Measurements from ENCODE around the gene FOSL1.

FOSL1 gene

GRCh38 chr11:65944767-65945166 lies 44.6 kb upstream of the FOSL1 start:
- H3K9me2 ChIP-seq (replicated peaks; ENCODE audit: insufficient read depth, low read length) = no peaks in the 10 kb centered on the region
- TF ChIP-seq CTCF (IDR thresholded peaks at IDR 0.05; ENCODE audit: insufficient read depth, low read length, poor library complexity, severe bottlenecking) = no peak
- TF ChIP-seq EZH2phosphoT487 (conservative IDR thresholded peaks at IDR 0.05; ENCODE audit: low read length) = no peak
- H3K4me2 ChIP-seq (ENCODE audit: low read depth, low read length, poor library complexity, severe bottlenecking) = no peak overlapping the region
- no peaks in the 10 kb centered on the region for H3K9me3 ChIP-seq (ENCODE audit: insufficient read depth, low read length)
- H3K36me3 ChIP-seq (ENCODE audit: low read length) = no peaks in the 10 kb centered on the region
- H3K79me2 ChIP-seq (ENCODE audit: insufficient read depth, low read length) = no peaks in the 10 kb centered on the region
- no peak overlapping the region for H3K9ac ChIP-seq (ENCODE audit: low read length)
- H3K27ac ChIP-seq (ENCODE audit: low read depth, low read length) = no peak overlapping the region
- H3F3A ChIP-seq (ENCODE audit: insufficient read depth) = no peaks in the 10 kb centered on the region
- no peak overlapping the region for H3K4me3 ChIP-seq (ENCODE audit: insufficient read depth, low read length, poor library complexity, severe bottlenecking)
- H2AFZ ChIP-seq (ENCODE audit: low read depth, low read length, severe bottlenecking) = no peak overlapping the region
- H4K20me1 ChIP-seq (ENCODE audit: low read depth, low read length) = no peaks in the 10 kb centered on the region
- no peaks in the 10 kb centered on the region for H3K27me3 ChIP-seq (ENCODE audit: low read length)

- Histone ChIP-seq H3K36me3 (ENCODE audit: low read length) (no peaks in the 10 kb centered on the region), H3F3A (ENCODE audit: insufficient read depth) (no peaks in the 10 kb centered on the region), H3K9ac (ENCODE audit: low read length) (no peak overlapping the region), H2AFZ (ENCODE audit: low read depth, low read length, severe bottlenecking) (no peak overlapping the region), H3K27ac (ENCODE audit: low read depth, low read length) (no peak overlapping the region), H3K9me2 (replicated peaks; ENCODE audit: insufficient read depth, low read length) (no peaks in the 10 kb centered on the region), H3K79me2 (ENCODE audit: insufficient read depth, low read length) (no peaks in the 10 kb centered on the region), H3K4me3 (ENCODE audit: insufficient read depth, low read length, poor library complexity, severe bottlenecking) (no peak overlapping the region), H3K9me3 (ENCODE audit: insufficient read depth, low read length) (no peaks in the 10 kb centered on the region), H3K27me3 (ENCODE audit: low read length) (no peaks in the 10 kb centered on the region), H4K20me1 (ENCODE audit: low read depth, low read length) (no peaks in the 10 kb centered on the region), H3K4me2 (ENCODE audit: low read depth, low read length, poor library complexity, severe bottlenecking) (no peak overlapping the region)
- TF ChIP-seq CTCF (IDR thresholded peaks at IDR 0.05; ENCODE audit: insufficient read depth, low read length, poor library complexity, severe bottlenecking) (no peak), EZH2phosphoT487 (conservative IDR thresholded peaks at IDR 0.05; ENCODE audit: low read length) (no peak)
These were observed 44.0 kb upstream of the FOSL1 start for GRCh38 chr11:65944191-65944590.

- no peak overlapping the region for H3K27ac ChIP-seq (ENCODE audit: low read depth, low read length)
- H3K79me2 ChIP-seq (ENCODE audit: insufficient read depth, low read length) = no peaks in the 10 kb centered on the region
- TF ChIP-seq CTCF (IDR thresholded peaks at IDR 0.05; ENCODE audit: insufficient read depth, low read length, poor library complexity, severe bottlenecking) = no peak
- no peak for TF ChIP-seq EZH2phosphoT487 (conservative IDR thresholded peaks at IDR 0.05; ENCODE audit: low read length)
- no peak overlapping the region for H3K4me3 ChIP-seq (ENCODE audit: insufficient read depth, low read length, poor library complexity, severe bottlenecking)
- H2AFZ ChIP-seq (ENCODE audit: low read depth, low read length, severe bottlenecking) = no peak overlapping the region
- no peaks in the 10 kb centered on the region for H3K27me3 ChIP-seq (ENCODE audit: low read length)
- no peaks in the 10 kb centered on the region for H3F3A ChIP-seq (ENCODE audit: insufficient read depth)
- no peak overlapping the region for H3K4me2 ChIP-seq (ENCODE audit: low read depth, low read length, poor library complexity, severe bottlenecking)
- no peaks in the 10 kb centered on the region for H4K20me1 ChIP-seq (ENCODE audit: low read depth, low read length)
- H3K9me2 ChIP-seq (replicated peaks; ENCODE audit: insufficient read depth, low read length) = no peaks in the 10 kb centered on the region
- no peaks in the 10 kb centered on the region for H3K9me3 ChIP-seq (ENCODE audit: insufficient read depth, low read length)
- no peaks in the 10 kb centered on the region for H3K36me3 ChIP-seq (ENCODE audit: low read length)
- H3K9ac ChIP-seq (ENCODE audit: low read length) = no peak overlapping the region
These were observed 42.3 kb upstream of the FOSL1 start for GRCh38 chr11:65942531-65942930.
